Calu3 (cell line): Measurements from ENCODE around the gene LRRC8E. TPM values are rescaled to one million over a fixed set of nuclear protein-coding genes. Genes with fewer than 3 reads are reported as not detected.

Experiments used
- BruUV-seq: library from RNA; stranded (reverse); fragments of 400-500 nt; replicated peaks from 2 replicates; lab custom pipeline; 2021; lab: Mats Ljungman, UMichigan
- CTCF ChIA-PET: fragments of 300-600 bp; sonication (Branson Sonifier 250); formaldehyde crosslinking; loops from one replicate; lab custom pipeline; 2022; ENCODE audit warnings: antibody characterized with exemption; lab: Charles Lee
- DNase-seq: peaks from one replicate; pipeline ENCODE4 v3.0.0; 2022
- H3K27ac Mint-ChIP-seq: one replicate; pipeline ENCODE4 v1.8.0; 2022; ENCODE audit warnings: mixed read lengths; ENCODE audit not compliant: unreplicated experiment
- H3K27me3 Mint-ChIP-seq: one replicate; pipeline ENCODE4 v1.8.0; 2022; ENCODE audit warnings: mixed read lengths; ENCODE audit not compliant: unreplicated experiment
- H3K36me3 Mint-ChIP-seq: one replicate; pipeline ENCODE4 v1.8.0; 2022; ENCODE audit warnings: mild to moderate bottlenecking, moderate library complexity, mixed read lengths; ENCODE audit not compliant: insufficient read depth, unreplicated experiment
- H3K4me1 Mint-ChIP-seq: one replicate; pipeline ENCODE4 v1.8.0; 2022; ENCODE audit warnings: mild to moderate bottlenecking, low read depth, mixed read lengths; ENCODE audit not compliant: unreplicated experiment
- H3K4me3 Mint-ChIP-seq: one replicate; pipeline ENCODE4 v1.8.0; 2022; ENCODE audit warnings: mild to moderate bottlenecking, low read depth, moderate library complexity, mixed read lengths; ENCODE audit not compliant: unreplicated experiment
- H3K9me3 Mint-ChIP-seq: one replicate; pipeline ENCODE4 v1.8.0; 2022; ENCODE audit warnings: low read depth, mixed read lengths; ENCODE audit not compliant: unreplicated experiment
- intact Hi-C: fragments of 100-400 bp; cut with micrococcal nuclease; formaldehyde crosslinking; loops from one replicate; pipeline ENCODE4 v1.10.0; 2022; ENCODE audit not compliant: unreplicated experiment
- total RNA-seq: library from RNA; stranded (reverse); gene quantifications from 2 replicates; pipeline ENCODE4 v1.2.3, GENCODE V29; 2022
- TF ChIP-seq, protein P1 (sequence below): fragments of 200-600 bp; IDR thresholded peaks from one replicate; pipeline ENCODE4 v1.8.0; 2022; ENCODE audit warnings: antibody characterized with exemption; ENCODE audit not compliant: unreplicated experiment

LRRC8E gene
- total RNA-seq, 1 experiment from 2014 or later: 8.0 TPM

DNA sequence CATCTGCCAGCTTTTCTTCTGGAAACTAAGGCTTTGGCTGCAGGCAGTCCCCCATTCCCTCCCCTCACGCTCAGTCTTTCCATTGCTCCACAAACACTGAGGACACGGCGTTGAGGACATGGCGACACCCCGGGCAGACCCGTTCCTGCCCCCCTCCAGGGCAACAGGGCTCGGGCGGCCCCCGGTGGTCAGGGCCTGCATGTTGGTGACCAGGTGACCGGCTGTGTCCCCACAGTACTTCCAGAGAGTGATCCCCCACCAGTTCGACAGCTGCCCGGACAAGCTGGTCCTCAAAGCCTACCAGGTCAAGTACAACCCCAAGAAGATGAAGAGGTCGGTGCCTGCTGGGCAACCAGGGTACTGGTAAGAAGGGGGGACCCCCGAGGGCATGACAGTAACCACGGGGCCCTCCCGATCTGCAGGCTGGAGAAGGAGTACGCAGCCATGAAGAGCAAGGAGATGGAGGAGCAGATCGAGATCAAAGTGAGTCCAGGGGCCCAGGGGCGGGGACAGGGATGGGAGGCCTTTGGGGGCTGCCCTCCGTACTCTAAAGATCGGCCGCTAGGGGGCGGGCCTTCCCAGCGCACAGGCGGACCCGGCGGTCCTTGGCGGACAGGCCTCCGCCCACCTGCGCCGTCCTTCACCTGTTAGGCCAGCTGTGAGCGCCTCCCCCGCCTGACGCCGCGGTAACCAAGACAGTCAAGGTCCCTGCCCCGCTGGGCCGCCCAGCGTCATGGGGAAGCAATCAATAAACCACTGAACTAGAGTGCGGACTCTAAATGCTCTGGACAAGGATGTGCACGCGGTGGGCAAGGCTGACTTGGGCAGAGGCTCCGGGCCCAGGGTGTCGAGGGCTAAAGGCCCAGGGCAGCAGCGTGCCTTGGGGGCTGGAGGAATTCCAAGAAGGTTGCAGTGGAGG lies 35.2 kb upstream of the LRRC8E start:
- CTCF ChIA-PET: interaction anchor here (0.5 to 1.7 kb wide), 7 partner anchors 8 to 578 kb away, joined by 3 to 18 read pairs (median 4); partner anchors contain the start of gene MAP2K7
- BruUV-seq: no TSS peak
- TF ChIP-seq, protein P1, sequence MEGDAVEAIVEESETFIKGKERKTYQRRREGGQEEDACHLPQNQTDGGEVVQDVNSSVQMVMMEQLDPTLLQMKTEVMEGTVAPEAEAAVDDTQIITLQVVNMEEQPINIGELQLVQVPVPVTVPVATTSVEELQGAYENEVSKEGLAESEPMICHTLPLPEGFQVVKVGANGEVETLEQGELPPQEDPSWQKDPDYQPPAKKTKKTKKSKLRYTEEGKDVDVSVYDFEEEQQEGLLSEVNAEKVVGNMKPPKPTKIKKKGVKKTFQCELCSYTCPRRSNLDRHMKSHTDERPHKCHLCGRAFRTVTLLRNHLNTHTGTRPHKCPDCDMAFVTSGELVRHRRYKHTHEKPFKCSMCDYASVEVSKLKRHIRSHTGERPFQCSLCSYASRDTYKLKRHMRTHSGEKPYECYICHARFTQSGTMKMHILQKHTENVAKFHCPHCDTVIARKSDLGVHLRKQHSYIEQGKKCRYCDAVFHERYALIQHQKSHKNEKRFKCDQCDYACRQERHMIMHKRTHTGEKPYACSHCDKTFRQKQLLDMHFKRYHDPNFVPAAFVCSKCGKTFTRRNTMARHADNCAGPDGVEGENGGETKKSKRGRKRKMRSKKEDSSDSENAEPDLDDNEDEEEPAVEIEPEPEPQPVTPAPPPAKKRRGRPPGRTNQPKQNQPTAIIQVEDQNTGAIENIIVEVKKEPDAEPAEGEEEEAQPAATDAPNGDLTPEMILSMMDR: peak; percentile 85
- H3K36me3 Mint-ChIP-seq: peaks cover 14% of the 10 kb centered on the region
- DNase-seq: peak; percentile 93
- H3K27ac Mint-ChIP-seq: peak overlapping the region; percentile 67
- peak overlapping the region; percentile 63 for H3K4me3 Mint-ChIP-seq
- H3K4me1 Mint-ChIP-seq: peaks cover 13% of the 10 kb centered on the region
- H3K27me3 Mint-ChIP-seq: no peaks in the 10 kb centered on the region
- intact Hi-C loops: no loop called here
- H3K9me3 Mint-ChIP-seq: no peaks in the 10 kb centered on the region

DNA sequence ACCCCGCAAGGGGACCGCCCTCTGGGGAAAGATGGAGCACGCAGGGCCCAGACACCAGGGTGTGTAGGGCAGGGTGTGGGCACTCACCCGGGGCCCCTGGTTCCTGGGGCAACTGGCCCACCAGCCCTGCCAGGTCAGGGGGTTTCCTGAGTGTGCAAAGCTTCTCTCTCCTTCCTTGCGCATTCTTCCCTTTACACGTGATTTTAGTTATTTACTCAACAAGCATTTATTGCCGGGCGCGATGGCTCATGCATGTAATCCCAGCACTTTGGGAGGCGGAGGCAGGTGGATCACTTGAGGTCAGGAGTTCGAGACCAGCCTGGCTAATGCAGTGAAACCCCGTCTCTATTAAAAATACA lies 34.6 kb upstream of the LRRC8E start:
- intact Hi-C loops: no loop called here
- CTCF ChIA-PET: interaction anchor here (0.5 to 1.7 kb wide), 6 partner anchors 9 to 577 kb away, joined by 3 to 18 read pairs (median 4); partner anchors contain the start of gene MAP2K7
- peak overlapping the region; percentile 67 for H3K27ac Mint-ChIP-seq
- BruUV-seq: no TSS peak
- TF ChIP-seq, protein P1: no peak
- H3K36me3 Mint-ChIP-seq: peaks cover 14% of the 10 kb centered on the region
- no peak for DNase-seq
- H3K9me3 Mint-ChIP-seq: no peaks in the 10 kb centered on the region
- H3K4me1 Mint-ChIP-seq: peaks cover 13% of the 10 kb centered on the region
- H3K4me3 Mint-ChIP-seq: peak overlapping the region; percentile 63
- no peaks in the 10 kb centered on the region for H3K27me3 Mint-ChIP-seq

DNA sequence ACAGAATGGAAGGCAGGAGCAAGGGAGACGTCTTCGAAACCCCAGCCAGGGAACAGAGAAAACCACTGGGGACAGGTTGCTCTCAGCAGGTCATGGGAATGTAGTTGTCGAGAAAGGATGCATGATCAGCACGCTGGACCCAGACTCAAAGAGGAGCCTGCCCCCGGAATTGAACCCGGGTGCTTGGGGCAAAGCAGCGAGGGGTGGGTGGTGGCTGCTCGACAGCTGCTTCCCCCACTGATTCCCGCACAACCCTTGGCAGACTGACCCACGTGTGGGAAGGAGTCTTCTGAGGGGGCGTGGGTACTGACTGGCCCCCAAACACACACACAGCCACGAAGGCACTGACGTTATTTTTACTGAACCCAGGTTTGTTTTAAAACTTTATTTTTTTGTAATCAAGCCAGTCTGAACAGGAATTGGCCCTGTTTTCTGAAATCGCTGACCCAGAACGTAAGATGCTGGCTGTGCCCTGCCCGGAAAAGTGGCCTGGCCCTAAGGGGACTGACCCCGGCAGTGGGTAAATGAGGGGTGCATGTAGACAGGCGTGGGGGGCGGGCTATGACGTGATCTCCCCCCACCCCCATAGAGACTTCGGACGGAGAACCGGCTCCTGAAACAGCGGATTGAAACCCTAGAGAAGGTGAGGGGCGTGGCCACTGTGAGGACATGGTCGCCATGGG lies 32.7 kb upstream of the LRRC8E start:
- no peaks in the 10 kb centered on the region for H3K9me3 Mint-ChIP-seq
- TF ChIP-seq, protein P1: no peak
- H3K36me3 Mint-ChIP-seq: peaks cover 14% of the 10 kb centered on the region
- intact Hi-C loops: no loop called here
- DNase-seq: no peak
- CTCF ChIA-PET: no interaction called here
- no peaks in the 10 kb centered on the region for H3K27me3 Mint-ChIP-seq
- no TSS peak for BruUV-seq
- peaks cover 13% of the 10 kb centered on the region for H3K4me1 Mint-ChIP-seq
- no peak overlapping the region for H3K4me3 Mint-ChIP-seq
- H3K27ac Mint-ChIP-seq: no peak overlapping the region

DNA sequence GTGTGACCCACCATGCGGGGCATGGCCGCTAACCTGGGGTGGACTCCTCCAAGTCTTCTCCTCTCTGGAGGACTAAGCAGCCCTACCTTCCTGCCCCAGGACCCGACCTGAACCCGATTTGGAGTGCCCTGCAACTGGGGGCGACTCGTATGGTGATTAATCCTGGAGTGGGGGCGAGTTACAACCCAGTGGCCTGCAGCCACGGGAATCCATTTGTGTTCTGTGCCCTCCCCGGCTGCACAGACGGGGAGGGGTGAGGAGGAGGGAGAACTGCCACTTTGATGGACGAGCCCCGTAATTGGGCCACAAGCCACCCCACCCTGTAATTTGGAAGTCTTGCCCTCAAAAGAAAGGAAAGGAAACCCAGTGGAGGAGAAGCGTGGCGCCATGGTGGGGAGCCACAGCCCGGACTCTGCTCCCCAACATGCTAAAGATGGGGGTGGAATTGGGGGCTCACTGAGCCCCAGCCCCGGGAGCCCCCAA lies 32.2 kb upstream of the LRRC8E start:
- Mint-ChIP-seq H3K4me3 (no peak overlapping the region), H3K27me3 (no peaks in the 10 kb centered on the region), H3K9me3 (no peaks in the 10 kb centered on the region), H3K4me1 (peaks cover 13% of the 10 kb centered on the region), H3K36me3 (peaks cover 14% of the 10 kb centered on the region), H3K27ac (no peak overlapping the region)
- CTCF ChIA-PET: no interaction called here
- intact Hi-C loops: no loop called here
- no TSS peak for BruUV-seq
- no peak for DNase-seq
- TF ChIP-seq, protein P1: no peak
